Skin epidermis (tissue), 12 donors: ENCODE measurements around the gene NTRK2.

Experiments
- H3K27ac ChIP-seq, 21 experiments: fragments of 200-600 bp; sonication (generic) in 11 of 21; one replicate each; pipeline ENCODE4 v1.5.0; 2020; ENCODE audit warnings: mild to moderate bottlenecking in 3 of 21, inconsistent platforms in 2 of 21, moderate library complexity in 2 of 21
- H3K4me3 ChIP-seq, 7 experiments: fragments of 200-600 bp; sonication (generic) in 2 of 7; one replicate each; pipeline ENCODE4 v1.5.0; 2020; ENCODE audit warnings: inconsistent platforms in 2 of 7, mild to moderate bottlenecking in 2 of 7, moderate library complexity in 1 of 7

NTRK2 gene

GRCh38 chr9:84761137-84761808 is 91.7 kb downstream of the NTRK2 start:
- no peak overlapping the region for H3K27ac ChIP-seq

GRCh38 chr9:84772511-84772910 is 103.0 kb downstream of the NTRK2 start:
- no peak overlapping the region for H3K27ac ChIP-seq
- H3K4me3 ChIP-seq = no peak overlapping the region

More at GRCh38 chr9:84761137-84761808, 91.7 kb downstream of the NTRK2 start:
- no peak overlapping the region for H3K4me3 ChIP-seq

- H3K27ac ChIP-seq = no peak overlapping the region
- H3K4me3 ChIP-seq = no peak overlapping the region
These were observed 103.5 kb downstream of the NTRK2 start for GRCh38 chr9:84773022-84773421.

- H3K27ac ChIP-seq = no peak overlapping the region
- H3K4me3 ChIP-seq = no peak overlapping the region
These were observed 105.6 kb downstream of the NTRK2 start for GRCh38 chr9:84775056-84775643.

- H3K27ac ChIP-seq = no peak overlapping the region
- H3K4me3 ChIP-seq = no peak overlapping the region
These were observed 109.0 kb downstream of the NTRK2 start for GRCh38 chr9:84778570-84778969.

GRCh38 chr9:84779883-84780282 is 110.4 kb downstream of the NTRK2 start:
- Histone ChIP-seq H3K4me3 (no peak overlapping the region), H3K27ac (no peak overlapping the region)

GRCh38 chr9:84780385-84780784 is 110.9 kb downstream of the NTRK2 start:
- no peak overlapping the region for H3K4me3 ChIP-seq
- H3K27ac ChIP-seq = no peak overlapping the region

- Histone ChIP-seq H3K27ac (no peak overlapping the region), H3K4me3 (no peak overlapping the region)
These were observed 111.9 kb downstream of the NTRK2 start for GRCh38 chr9:84781458-84781857.

- H3K27ac ChIP-seq = no peak overlapping the region
These were observed 112.7 kb downstream of the NTRK2 start for GRCh38 chr9:84781931-84782866.

GRCh38 chr9:84785792-84786547 is 116.4 kb downstream of the NTRK2 start:
- no peak overlapping the region for H3K4me3 ChIP-seq
- no peak overlapping the region for H3K27ac ChIP-seq

More at GRCh38 chr9:84781931-84782866, 112.7 kb downstream of the NTRK2 start:
- no peak overlapping the region for H3K4me3 ChIP-seq

GRCh38 chr9:84788803-84789462 is 119.4 kb downstream of the NTRK2 start:
- Histone ChIP-seq H3K27ac (no peak overlapping the region), H3K4me3 (no peak overlapping the region)

GRCh38 chr9:84789463-84789830 is 119.9 kb downstream of the NTRK2 start:
- Histone ChIP-seq H3K4me3 (no peak overlapping the region), H3K27ac (no peak overlapping the region)

- H3K27ac ChIP-seq = peak overlapping the region in 1 of 21 experiments; percentile 4
- H3K4me3 ChIP-seq = no peak overlapping the region
These were observed 122.1 kb downstream of the NTRK2 start for GRCh38 chr9:84791643-84792042.

- Histone ChIP-seq H3K4me3 (no peak overlapping the region), H3K27ac (no peak overlapping the region)
These were observed 123.7 kb downstream of the NTRK2 start for GRCh38 chr9:84793251-84793650.

- Histone ChIP-seq H3K4me3 (no peak overlapping the region), H3K27ac (peak overlapping the region in 2 of 21 experiments; percentile 20 to 23)
These were observed 125.6 kb downstream of the NTRK2 start for GRCh38 chr9:84794981-84795637.

GRCh38 chr9:84796404-84796803 is 126.9 kb downstream of the NTRK2 start:
- no peak overlapping the region for H3K27ac ChIP-seq
- H3K4me3 ChIP-seq = no peak overlapping the region

GRCh38 chr9:84799251-84799650 is 129.7 kb downstream of the NTRK2 start:
- Histone ChIP-seq H3K4me3 (no peak overlapping the region), H3K27ac (no peak overlapping the region)

GRCh38 chr9:84804951-84805694 is 135.6 kb downstream of the NTRK2 start:
- peak overlapping the region in 1 of 21 experiments; percentile 37 for H3K27ac ChIP-seq
- no peak overlapping the region for H3K4me3 ChIP-seq
